ENCODE measurements around the gene EIF2B2.
A peak's percentile ranks its signal among the peaks of the same experiment; 100 is the strongest.

EIF2B2 gene

GRCh38 chr14:75002392-75003249 lies at the start of gene EIF2B2:
Gene EIF2B2 (plus strand): TSS chr14:75002921. CDS start chr14:75002991, 70 bp downstream.
- DNase-seq (ENCODE audit: low read depth in 2 of 2, low spot score in 1 of 2): peak; percentile 95 to 98

- no peak for DNase-seq (ENCODE audit: low read depth in 2 of 2, low spot score in 1 of 2)
Observed at GRCh38 chr14:74953686-74954085, 49.0 kb upstream of the EIF2B2 start.

GRCh38 chr14:74954232-74954946 lies 48.3 kb upstream of the EIF2B2 start:
- DNase-seq (ENCODE audit: low read depth in 2 of 2, low spot score in 1 of 2): no peak

- no peak for DNase-seq (ENCODE audit: low read depth in 2 of 2, low spot score in 1 of 2)
Observed at GRCh38 chr14:74954947-74955228, 47.8 kb upstream of the EIF2B2 start.

- peak in 1 of 2 donors; percentile 13 for DNase-seq (ENCODE audit: low read depth in 2 of 2, low spot score in 1 of 2)
Observed at GRCh38 chr14:74955229-74956026, 47.3 kb upstream of the EIF2B2 start, which contains the start of gene PGF. Gene PGF (minus strand): TSS chr14:74955597. CDS start chr14:74955242, 355 bp downstream.

- no peak for DNase-seq (ENCODE audit: low read depth in 2 of 2, low spot score in 1 of 2)
Observed at GRCh38 chr14:74956027-74956279, 46.8 kb upstream of the EIF2B2 start.

GRCh38 chr14:74956280-74957072 lies 46.2 kb upstream of the EIF2B2 start:
- no peak for DNase-seq (ENCODE audit: low read depth in 2 of 2, low spot score in 1 of 2)

- DNase-seq (ENCODE audit: low read depth in 2 of 2, low spot score in 1 of 2): no peak
Observed at GRCh38 chr14:74959596-74960180, 43.0 kb upstream of the EIF2B2 start.

- DNase-seq (ENCODE audit: low read depth in 2 of 2, low spot score in 1 of 2): no peak
Observed at GRCh38 chr14:74960736-74961135, 42.0 kb upstream of the EIF2B2 start.

GRCh38 chr14:74961238-74961911 lies 41.3 kb upstream of the EIF2B2 start:
- no peak for DNase-seq (ENCODE audit: low read depth in 2 of 2, low spot score in 1 of 2)

GRCh38 chr14:74962046-74962445 lies 40.7 kb upstream of the EIF2B2 start:
- no peak for DNase-seq (ENCODE audit: low read depth in 2 of 2, low spot score in 1 of 2)

GRCh38 chr14:74962493-74962892 lies 40.2 kb upstream of the EIF2B2 start:
- no peak for DNase-seq (ENCODE audit: low read depth in 2 of 2, low spot score in 1 of 2)

- no peak for DNase-seq (ENCODE audit: low read depth in 2 of 2, low spot score in 1 of 2)
Observed at GRCh38 chr14:74963178-74963704, 39.5 kb upstream of the EIF2B2 start.

GRCh38 chr14:74963705-74964271 lies 38.9 kb upstream of the EIF2B2 start:
- no peak for DNase-seq (ENCODE audit: low read depth in 2 of 2, low spot score in 1 of 2)

GRCh38 chr14:74964787-74965485 lies 37.8 kb upstream of the EIF2B2 start:
- DNase-seq (ENCODE audit: low read depth in 2 of 2, low spot score in 1 of 2): no peak

GRCh38 chr14:74965486-74966153 lies 37.1 kb upstream of the EIF2B2 start:
- DNase-seq (ENCODE audit: low read depth in 2 of 2, low spot score in 1 of 2): no peak

GRCh38 chr14:74968811-74969210 lies 33.9 kb upstream of the EIF2B2 start:
- DNase-seq (ENCODE audit: low read depth in 2 of 2, low spot score in 1 of 2): no peak

- DNase-seq (ENCODE audit: low read depth in 2 of 2, low spot score in 1 of 2): no peak
Observed at GRCh38 chr14:74973003-74973653, 29.6 kb upstream of the EIF2B2 start.

Measured in stimulated activated CD8-positive, alpha-beta memory T cell treated with anti-CD3 and anti-CD28 coated beads, Interleukin-4, amount 100 ng/mL, for 1 hour (primary cell).